ENCODE data around the gene NIP7. TPM values are rescaled to one million over a fixed set of nuclear protein-coding genes. Genes with fewer than 3 reads are reported as not detected.
"Not testable (repeated sequence)": the region's sequence is repeated elsewhere in the genome, so short reads cannot be mapped to it uniquely, and the experiment has no call there.

NIP7 gene
- 10 to 100 TPM; 13.0 to 24.9 (median 23.2) TPM for polyA plus RNA-seq

DNA sequence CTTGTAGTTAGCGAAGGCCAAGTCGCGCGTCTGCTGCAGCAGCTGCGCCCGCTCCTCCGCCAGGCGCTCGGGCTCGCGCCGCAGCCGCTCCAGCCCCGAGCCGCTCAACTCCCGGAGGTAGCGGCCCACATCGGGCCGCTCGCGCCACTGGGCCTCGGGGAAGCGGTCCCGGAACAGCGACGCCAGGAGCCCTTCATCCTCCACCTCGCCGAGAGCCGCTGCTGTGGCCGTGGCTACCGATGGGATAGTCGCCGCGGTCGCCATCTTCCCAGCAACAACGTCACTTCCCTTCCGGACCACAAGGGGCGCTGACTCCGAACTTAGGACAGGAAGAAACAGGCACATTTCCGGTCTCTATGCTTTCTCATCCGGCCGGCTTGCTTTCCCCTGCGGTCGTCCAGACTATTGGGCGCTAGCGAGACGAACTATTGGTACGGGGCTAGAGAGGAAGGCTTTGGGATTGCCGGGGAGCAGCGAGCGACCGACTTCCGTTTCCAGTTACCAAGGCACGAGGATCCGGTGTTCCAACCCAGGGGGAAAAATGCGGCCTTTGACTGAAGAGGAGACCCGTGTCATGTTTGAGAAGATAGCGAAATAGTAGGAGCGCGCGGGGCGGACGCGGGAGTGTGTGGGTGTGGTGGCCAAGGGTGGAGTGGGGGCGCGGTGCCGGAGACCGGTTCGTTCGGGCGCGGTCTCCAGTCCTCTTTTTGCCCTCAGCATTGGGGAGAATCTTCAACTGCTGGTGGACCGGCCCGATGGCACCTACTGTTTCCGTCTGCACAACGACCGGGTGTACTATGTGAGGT, at the start of gene NIP7, which contains the start of gene COG8:
NIP7 (plus strand) TSS at position 484 of the 806 bp plus-strand sequence; CDS start at position 542, 58 bp downstream.
COG8 (minus strand) TSS at position 276 of the 806 bp plus-strand sequence; CDS start at position 264, 12 bp downstream.
- peak within 1 kb of the TSS; percentile 86 to 99 (median 97) for H3K27ac Mint-ChIP-seq
- peaks cover 45 to 65% of the 10 kb centered on the region in 2 donors for H3K4me1 Mint-ChIP-seq
- no peaks in the 10 kb centered on the region for H3K9me3 Mint-ChIP-seq
- DNase-seq: peak; percentile 91 to 92 (median 91)
- peaks cover 12 to 17% (median 15%) of the 10 kb centered on the region in 3 donors for H3K36me3 Mint-ChIP-seq
- peaks cover 0 to 1% (median 1%) of the 10 kb centered on the region in 3 donors for H3K27me3 Mint-ChIP-seq (ENCODE audit: low read depth in 3 of 3)
- H3K4me3 Mint-ChIP-seq: peak within 1 kb of the TSS; percentile 97 to 100 (median 98)

GRCh38 chr16:69291657-69292056, 47.9 kb upstream of the NIP7 start:
- H3K9me3 Mint-ChIP-seq; DNase-seq; H3K4me1 Mint-ChIP-seq; H3K4me3 Mint-ChIP-seq; H3K36me3 Mint-ChIP-seq; H3K27me3 Mint-ChIP-seq (ENCODE audit: low read depth in 3 of 3): not testable (repeated sequence)
- H3K27ac Mint-ChIP-seq: peak overlapping the region in 1 of 6 donors; percentile 70

GRCh38 chr16:69293401-69293800, 46.2 kb upstream of the NIP7 start:
- Mint-ChIP-seq H3K27ac (peak overlapping the region in 4 of 6 donors; percentile 0 to 47 (median 12)), H3K36me3 (peaks cover 0 to 4% (median 0%) of the 10 kb centered on the region in 3 donors), H3K4me3 (no peak overlapping the region), H3K27me3 (ENCODE audit: low read depth in 3 of 3) (no peaks in the 10 kb centered on the region), H3K4me1 (no peaks in the 10 kb centered on the region), H3K9me3 (no peaks in the 10 kb centered on the region)
- DNase-seq: no peak

DNA sequence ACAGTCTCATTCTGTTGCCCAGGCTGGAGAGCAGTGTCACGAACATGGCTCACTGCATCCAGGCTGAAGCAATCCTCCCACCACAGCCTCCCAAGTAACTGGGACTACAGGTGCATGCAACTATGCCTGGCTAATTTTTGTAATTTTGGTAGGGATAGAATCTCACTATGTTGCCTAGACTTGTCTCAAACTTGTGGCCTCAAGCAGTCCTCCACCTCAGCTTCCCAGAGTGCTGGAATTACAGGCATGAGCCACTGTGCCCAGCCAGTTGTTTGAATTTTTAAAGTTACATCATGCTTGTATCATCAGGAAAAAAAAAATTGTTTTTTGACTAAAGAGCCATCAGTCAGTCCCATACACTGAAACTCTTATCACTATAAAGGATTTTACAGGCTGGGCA, 45.5 kb upstream of the NIP7 start:
- H3K9me3 Mint-ChIP-seq: no peaks in the 10 kb centered on the region
- no peak overlapping the region for H3K4me3 Mint-ChIP-seq
- no peak for DNase-seq
- H3K27ac Mint-ChIP-seq: no peak overlapping the region
- H3K27me3 Mint-ChIP-seq (ENCODE audit: low read depth in 3 of 3): no peaks in the 10 kb centered on the region
- peaks cover 0 to 3% (median 0%) of the 10 kb centered on the region in 3 donors for H3K36me3 Mint-ChIP-seq
- H3K4me1 Mint-ChIP-seq: no peaks in the 10 kb centered on the region

- peaks cover 10 to 15% (median 14%) of the 10 kb centered on the region in 3 donors for H3K36me3 Mint-ChIP-seq
Observed at GRCh38 chr16:69296771-69297170, 42.8 kb upstream of the NIP7 start.

DNA sequence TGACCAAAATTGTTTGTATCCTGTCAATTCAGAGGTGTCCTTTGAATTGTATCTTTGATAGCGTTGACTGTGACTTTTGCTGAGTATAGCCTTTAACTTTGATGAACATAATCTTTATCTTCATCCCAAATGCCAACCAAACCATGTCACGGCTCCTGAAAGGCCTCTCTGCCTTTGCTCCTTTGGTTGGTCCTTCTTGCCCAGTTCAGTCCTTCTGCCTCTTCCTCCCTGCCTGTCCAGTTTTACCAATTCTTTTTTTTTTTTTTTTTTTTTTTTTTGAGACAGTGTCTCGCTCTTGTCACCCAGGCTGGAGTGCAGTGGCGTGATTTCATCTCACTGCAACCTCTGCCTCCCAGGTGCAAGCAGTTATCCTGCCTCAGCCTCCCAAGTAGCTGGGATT, 41.3 kb upstream of the NIP7 start:
- Mint-ChIP-seq H3K4me1 (no peaks in the 10 kb centered on the region), H3K27me3 (ENCODE audit: low read depth in 3 of 3) (peaks cover 0 to 2% (median 0%) of the 10 kb centered on the region in 3 donors), H3K4me3 (no peak overlapping the region), H3K9me3 (no peaks in the 10 kb centered on the region), H3K27ac (no peak overlapping the region), H3K36me3 (peaks cover 10 to 16% (median 15%) of the 10 kb centered on the region in 3 donors)
- no peak for DNase-seq

More at GRCh38 chr16:69296771-69297170, 42.8 kb upstream of the NIP7 start:
- H3K9me3 Mint-ChIP-seq; H3K27ac Mint-ChIP-seq; H3K27me3 Mint-ChIP-seq (ENCODE audit: low read depth in 3 of 3); H3K4me3 Mint-ChIP-seq; H3K4me1 Mint-ChIP-seq; DNase-seq: not testable (repeated sequence)

- no peak overlapping the region for H3K4me3 Mint-ChIP-seq
- H3K27me3 Mint-ChIP-seq (ENCODE audit: low read depth in 3 of 3): peaks cover 0 to 2% (median 0%) of the 10 kb centered on the region in 3 donors
- H3K36me3 Mint-ChIP-seq: peaks cover 14 to 19% (median 17%) of the 10 kb centered on the region in 3 donors
- no peaks in the 10 kb centered on the region for H3K9me3 Mint-ChIP-seq
- no peak for DNase-seq
- H3K4me1 Mint-ChIP-seq: no peaks in the 10 kb centered on the region
- H3K27ac Mint-ChIP-seq: no peak overlapping the region
Observed at GRCh38 chr16:69301187-69301586, 38.4 kb upstream of the NIP7 start.

GRCh38 chr16:69301861-69302260, 37.7 kb upstream of the NIP7 start:
- H3K27me3 Mint-ChIP-seq (ENCODE audit: low read depth in 3 of 3): peaks cover 0 to 2% (median 0%) of the 10 kb centered on the region in 3 donors
- no peak overlapping the region for H3K4me3 Mint-ChIP-seq
- H3K27ac Mint-ChIP-seq: no peak overlapping the region
- no peaks in the 10 kb centered on the region for H3K4me1 Mint-ChIP-seq
- peaks cover 14 to 19% (median 17%) of the 10 kb centered on the region in 3 donors for H3K36me3 Mint-ChIP-seq
- no peaks in the 10 kb centered on the region for H3K9me3 Mint-ChIP-seq
- no peak for DNase-seq

GRCh38 chr16:69302301-69302700, 37.3 kb upstream of the NIP7 start:
- H3K9me3 Mint-ChIP-seq: no peaks in the 10 kb centered on the region
- H3K36me3 Mint-ChIP-seq: peaks cover 14 to 19% (median 17%) of the 10 kb centered on the region in 3 donors
- DNase-seq: no peak
- no peaks in the 10 kb centered on the region for H3K4me1 Mint-ChIP-seq
- peaks cover 0 to 2% (median 0%) of the 10 kb centered on the region in 3 donors for H3K27me3 Mint-ChIP-seq (ENCODE audit: low read depth in 3 of 3)
- H3K27ac Mint-ChIP-seq: no peak overlapping the region
- no peak overlapping the region for H3K4me3 Mint-ChIP-seq

- peaks cover 7 to 10% (median 9%) of the 10 kb centered on the region in 3 donors for H3K36me3 Mint-ChIP-seq
- H3K9me3 Mint-ChIP-seq: no peaks in the 10 kb centered on the region
- no peak for DNase-seq
- H3K27me3 Mint-ChIP-seq (ENCODE audit: low read depth in 3 of 3): peaks cover 2 to 3% (median 2%) of the 10 kb centered on the region in 3 donors
- H3K4me1 Mint-ChIP-seq: peaks cover 7 to 9% of the 10 kb centered on the region in 2 donors
- H3K4me3 Mint-ChIP-seq: no peak overlapping the region
- H3K27ac Mint-ChIP-seq: no peak overlapping the region
Observed at GRCh38 chr16:69306031-69306430, 33.5 kb upstream of the NIP7 start.

DNA sequence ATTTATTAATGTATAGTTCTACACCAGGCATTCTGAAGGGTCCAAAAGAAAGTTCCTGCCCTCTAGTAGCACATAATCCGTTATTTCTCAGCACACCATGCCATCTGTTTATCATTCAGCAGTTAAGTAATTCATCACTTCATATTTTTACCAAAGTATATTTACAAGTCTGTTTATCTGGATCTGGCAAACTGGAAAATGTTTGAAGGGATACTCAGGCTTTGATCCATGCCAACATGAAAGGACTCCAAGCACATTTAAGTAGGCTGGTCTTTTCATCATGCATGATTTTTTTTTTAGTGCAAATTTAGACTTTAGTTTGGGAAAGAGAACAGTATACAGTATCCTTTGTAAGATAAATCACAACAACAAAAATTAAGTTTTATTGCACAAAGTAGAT, 32.5 kb upstream of the NIP7 start:
- H3K27ac Mint-ChIP-seq: no peak overlapping the region
- H3K4me3 Mint-ChIP-seq: no peak overlapping the region
- peaks cover 11 to 14% of the 10 kb centered on the region in 2 donors for H3K4me1 Mint-ChIP-seq
- no peak for DNase-seq
- peaks cover 3 to 4% (median 4%) of the 10 kb centered on the region in 3 donors for H3K36me3 Mint-ChIP-seq
- H3K9me3 Mint-ChIP-seq: no peaks in the 10 kb centered on the region
- peaks cover 2 to 3% (median 2%) of the 10 kb centered on the region in 3 donors for H3K27me3 Mint-ChIP-seq (ENCODE audit: low read depth in 3 of 3)

DNA sequence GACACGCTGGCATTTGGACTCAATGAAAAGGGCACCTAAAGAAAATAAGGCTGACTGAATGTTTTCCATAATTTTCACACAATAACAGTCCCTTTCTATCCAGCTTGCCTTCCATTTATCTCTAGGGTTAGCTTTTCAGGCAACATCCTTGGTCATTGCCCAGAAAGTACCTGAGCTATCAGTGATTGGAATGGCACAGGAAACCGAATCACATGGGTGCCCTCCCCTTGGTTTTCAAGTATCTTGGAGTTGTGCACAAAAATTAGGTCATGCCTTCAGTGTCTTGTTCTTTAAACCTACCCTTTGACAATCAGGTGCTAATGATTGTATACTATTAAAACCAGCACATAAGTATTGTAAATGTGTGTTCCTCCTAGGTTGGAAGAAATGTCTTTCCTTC, 31.7 kb upstream of the NIP7 start:
- peaks cover 16 to 17% of the 10 kb centered on the region in 2 donors for H3K4me1 Mint-ChIP-seq
- DNase-seq: no peak
- no peaks in the 10 kb centered on the region for H3K9me3 Mint-ChIP-seq
- H3K36me3 Mint-ChIP-seq: peaks cover 3 to 4% (median 4%) of the 10 kb centered on the region in 3 donors
- peaks cover 1 to 2% (median 2%) of the 10 kb centered on the region in 3 donors for H3K27me3 Mint-ChIP-seq (ENCODE audit: low read depth in 3 of 3)
- no peak overlapping the region for H3K4me3 Mint-ChIP-seq
- H3K27ac Mint-ChIP-seq: peak overlapping the region in 1 of 6 donors; percentile 2

DNA sequence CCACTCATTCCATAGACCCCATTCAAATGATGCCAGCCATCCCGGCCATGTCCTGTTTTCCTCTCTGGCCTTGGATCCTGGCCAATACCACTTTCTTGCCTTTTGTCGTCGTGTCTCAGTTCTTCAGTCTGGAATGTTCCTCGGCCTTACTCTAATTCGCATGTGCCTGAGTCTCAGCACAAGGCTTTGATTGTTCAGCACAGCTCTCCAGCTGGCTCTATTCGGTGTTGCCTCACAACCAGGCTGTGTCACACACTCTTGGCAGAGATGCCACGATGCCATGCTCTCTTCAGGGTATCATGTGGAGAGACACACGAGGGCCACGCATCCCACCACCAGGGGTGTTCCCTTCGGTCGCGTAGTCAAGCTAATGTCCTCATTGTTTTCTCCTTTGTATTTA, 30.3 kb upstream of the NIP7 start:
- H3K4me1 Mint-ChIP-seq: peaks cover 28 to 29% of the 10 kb centered on the region in 2 donors

More for the DNA sequence above, 30.3 kb upstream of the NIP7 start:
- Mint-ChIP-seq H3K9me3 (no peaks in the 10 kb centered on the region), H3K4me3 (peak overlapping the region; percentile 18 to 69 (median 59)), H3K27ac (peak overlapping the region in 5 of 6 donors; percentile 5 to 59 (median 39)), H3K36me3 (peaks cover 3 to 4% (median 4%) of the 10 kb centered on the region in 3 donors), H3K27me3 (ENCODE audit: low read depth in 3 of 3) (peaks cover 1 to 4% (median 2%) of the 10 kb centered on the region in 3 donors)
- no peak for DNase-seq

Data from immature natural killer cell (primary cell).